ENCODE measurements around the gene FBXL16. TPM values are rescaled to one million over a fixed set of nuclear protein-coding genes. Genes with fewer than 3 reads are reported as not detected.

Gene FBXL16
- total and polyA plus RNA-seq, 9 of the 15 experiments (the other 6 are each of a cell fraction or from before 2014, with no cell fraction given), result 0.21 to 8.2 (median 1.7) TPM

DNA sequence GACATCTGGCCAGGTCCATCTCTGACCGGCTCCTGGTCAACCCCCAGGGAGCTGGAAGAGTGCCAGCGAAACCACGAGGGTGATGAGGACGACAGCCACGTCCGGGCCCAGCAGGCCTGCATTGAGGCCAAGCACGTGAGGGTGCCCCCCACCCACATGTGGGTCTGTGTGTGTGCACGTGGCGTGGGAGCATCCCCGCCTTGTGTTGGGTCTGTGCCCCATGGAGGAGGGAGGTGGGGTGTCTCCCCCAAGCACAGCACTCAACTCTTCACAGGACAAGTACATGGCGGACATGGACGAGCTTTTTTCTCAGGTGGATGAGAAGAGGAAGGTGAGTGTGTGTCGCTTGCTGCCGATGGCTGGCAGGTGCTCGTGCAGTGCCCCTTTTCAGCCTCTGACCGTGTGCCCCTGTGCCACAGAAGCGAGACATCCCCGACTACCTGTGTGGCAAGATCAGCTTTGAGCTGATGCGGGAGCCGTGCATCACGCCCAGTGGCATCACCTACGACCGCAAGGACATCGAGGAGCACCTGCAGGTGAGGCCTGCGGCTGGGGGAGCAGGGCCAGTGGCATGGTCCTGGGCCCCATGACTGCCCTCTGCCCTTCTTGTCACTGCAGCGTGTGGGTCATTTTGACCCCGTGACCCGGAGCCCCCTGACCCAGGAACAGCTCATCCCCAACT is 23.7 kb downstream of the FBXL16 start (continued):
- TF ChIP-seq, protein P1, sequence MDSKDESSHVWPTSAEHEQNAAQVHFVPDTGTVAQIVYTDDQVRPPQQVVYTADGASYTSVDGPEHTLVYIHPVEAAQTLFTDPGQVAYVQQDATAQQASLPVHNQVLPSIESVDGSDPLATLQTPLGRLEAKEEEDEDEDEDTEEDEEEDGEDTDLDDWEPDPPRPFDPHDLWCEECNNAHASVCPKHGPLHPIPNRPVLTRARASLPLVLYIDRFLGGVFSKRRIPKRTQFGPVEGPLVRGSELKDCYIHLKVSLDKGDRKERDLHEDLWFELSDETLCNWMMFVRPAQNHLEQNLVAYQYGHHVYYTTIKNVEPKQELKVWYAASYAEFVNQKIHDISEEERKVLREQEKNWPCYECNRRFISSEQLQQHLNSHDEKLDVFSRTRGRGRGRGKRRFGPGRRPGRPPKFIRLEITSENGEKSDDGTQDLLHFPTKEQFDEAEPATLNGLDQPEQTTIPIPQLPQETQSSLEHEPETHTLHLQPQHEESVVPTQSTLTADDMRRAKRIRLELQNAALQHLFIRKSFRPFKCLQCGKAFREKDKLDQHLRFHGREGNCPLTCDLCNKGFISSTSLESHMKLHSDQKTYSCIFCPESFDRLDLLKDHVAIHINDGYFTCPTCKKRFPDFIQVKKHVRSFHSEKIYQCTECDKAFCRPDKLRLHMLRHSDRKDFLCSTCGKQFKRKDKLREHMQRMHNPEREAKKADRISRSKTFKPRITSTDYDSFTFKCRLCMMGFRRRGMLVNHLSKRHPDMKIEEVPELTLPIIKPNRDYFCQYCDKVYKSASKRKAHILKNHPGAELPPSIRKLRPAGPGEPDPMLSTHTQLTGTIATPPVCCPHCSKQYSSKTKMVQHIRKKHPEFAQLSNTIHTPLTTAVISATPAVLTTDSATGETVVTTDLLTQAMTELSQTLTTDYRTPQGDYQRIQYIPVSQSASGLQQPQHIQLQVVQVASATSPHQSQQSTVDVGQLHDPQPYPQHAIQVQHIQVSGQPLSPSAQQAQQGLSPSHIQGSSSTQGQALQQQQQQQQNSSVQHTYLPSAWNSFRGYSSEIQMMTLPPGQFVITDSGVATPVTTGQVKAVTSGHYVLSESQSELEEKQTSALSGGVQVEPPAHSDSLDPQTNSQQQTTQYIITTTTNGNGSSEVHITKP (IDR thresholded peaks at IDR 0.05; ENCODE audit: partially characterized antibody), result peak; percentile 55
- peak in 1 of 2 experiments; percentile 80; a peak in 2 of 4 replicates for TF ChIP-seq HDAC1 (IDR thresholded peaks at IDR 0.05)
- TF ChIP-seq KHSRP (IDR thresholded peaks at IDR 0.05), result no peak
- TF ChIP-seq, protein P2, sequence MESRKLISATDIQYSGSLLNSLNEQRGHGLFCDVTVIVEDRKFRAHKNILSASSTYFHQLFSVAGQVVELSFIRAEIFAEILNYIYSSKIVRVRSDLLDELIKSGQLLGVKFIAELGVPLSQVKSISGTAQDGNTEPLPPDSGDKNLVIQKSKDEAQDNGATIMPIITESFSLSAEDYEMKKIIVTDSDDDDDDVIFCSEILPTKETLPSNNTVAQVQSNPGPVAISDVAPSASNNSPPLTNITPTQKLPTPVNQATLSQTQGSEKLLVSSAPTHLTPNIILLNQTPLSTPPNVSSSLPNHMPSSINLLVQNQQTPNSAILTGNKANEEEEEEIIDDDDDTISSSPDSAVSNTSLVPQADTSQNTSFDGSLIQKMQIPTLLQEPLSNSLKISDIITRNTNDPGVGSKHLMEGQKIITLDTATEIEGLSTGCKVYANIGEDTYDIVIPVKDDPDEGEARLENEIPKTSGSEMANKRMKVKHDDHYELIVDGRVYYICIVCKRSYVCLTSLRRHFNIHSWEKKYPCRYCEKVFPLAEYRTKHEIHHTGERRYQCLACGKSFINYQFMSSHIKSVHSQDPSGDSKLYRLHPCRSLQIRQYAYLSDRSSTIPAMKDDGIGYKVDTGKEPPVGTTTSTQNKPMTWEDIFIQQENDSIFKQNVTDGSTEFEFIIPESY (CRISPR knock-in tag; IDR thresholded peaks at IDR 0.05), result peak; percentile 58
- no peak for TF ChIP-seq GATA2 (CRISPR knock-in tag; IDR thresholded peaks at IDR 0.05)
- TF ChIP-seq, protein P3, sequence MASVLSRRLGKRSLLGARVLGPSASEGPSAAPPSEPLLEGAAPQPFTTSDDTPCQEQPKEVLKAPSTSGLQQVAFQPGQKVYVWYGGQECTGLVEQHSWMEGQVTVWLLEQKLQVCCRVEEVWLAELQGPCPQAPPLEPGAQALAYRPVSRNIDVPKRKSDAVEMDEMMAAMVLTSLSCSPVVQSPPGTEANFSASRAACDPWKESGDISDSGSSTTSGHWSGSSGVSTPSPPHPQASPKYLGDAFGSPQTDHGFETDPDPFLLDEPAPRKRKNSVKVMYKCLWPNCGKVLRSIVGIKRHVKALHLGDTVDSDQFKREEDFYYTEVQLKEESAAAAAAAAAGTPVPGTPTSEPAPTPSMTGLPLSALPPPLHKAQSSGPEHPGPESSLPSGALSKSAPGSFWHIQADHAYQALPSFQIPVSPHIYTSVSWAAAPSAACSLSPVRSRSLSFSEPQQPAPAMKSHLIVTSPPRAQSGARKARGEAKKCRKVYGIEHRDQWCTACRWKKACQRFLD (CRISPR knock-in tag; IDR thresholded peaks at IDR 0.05), result peak; percentile 76; the same call in 1 of the 2 replicates
- TF ChIP-seq, protein P4, sequence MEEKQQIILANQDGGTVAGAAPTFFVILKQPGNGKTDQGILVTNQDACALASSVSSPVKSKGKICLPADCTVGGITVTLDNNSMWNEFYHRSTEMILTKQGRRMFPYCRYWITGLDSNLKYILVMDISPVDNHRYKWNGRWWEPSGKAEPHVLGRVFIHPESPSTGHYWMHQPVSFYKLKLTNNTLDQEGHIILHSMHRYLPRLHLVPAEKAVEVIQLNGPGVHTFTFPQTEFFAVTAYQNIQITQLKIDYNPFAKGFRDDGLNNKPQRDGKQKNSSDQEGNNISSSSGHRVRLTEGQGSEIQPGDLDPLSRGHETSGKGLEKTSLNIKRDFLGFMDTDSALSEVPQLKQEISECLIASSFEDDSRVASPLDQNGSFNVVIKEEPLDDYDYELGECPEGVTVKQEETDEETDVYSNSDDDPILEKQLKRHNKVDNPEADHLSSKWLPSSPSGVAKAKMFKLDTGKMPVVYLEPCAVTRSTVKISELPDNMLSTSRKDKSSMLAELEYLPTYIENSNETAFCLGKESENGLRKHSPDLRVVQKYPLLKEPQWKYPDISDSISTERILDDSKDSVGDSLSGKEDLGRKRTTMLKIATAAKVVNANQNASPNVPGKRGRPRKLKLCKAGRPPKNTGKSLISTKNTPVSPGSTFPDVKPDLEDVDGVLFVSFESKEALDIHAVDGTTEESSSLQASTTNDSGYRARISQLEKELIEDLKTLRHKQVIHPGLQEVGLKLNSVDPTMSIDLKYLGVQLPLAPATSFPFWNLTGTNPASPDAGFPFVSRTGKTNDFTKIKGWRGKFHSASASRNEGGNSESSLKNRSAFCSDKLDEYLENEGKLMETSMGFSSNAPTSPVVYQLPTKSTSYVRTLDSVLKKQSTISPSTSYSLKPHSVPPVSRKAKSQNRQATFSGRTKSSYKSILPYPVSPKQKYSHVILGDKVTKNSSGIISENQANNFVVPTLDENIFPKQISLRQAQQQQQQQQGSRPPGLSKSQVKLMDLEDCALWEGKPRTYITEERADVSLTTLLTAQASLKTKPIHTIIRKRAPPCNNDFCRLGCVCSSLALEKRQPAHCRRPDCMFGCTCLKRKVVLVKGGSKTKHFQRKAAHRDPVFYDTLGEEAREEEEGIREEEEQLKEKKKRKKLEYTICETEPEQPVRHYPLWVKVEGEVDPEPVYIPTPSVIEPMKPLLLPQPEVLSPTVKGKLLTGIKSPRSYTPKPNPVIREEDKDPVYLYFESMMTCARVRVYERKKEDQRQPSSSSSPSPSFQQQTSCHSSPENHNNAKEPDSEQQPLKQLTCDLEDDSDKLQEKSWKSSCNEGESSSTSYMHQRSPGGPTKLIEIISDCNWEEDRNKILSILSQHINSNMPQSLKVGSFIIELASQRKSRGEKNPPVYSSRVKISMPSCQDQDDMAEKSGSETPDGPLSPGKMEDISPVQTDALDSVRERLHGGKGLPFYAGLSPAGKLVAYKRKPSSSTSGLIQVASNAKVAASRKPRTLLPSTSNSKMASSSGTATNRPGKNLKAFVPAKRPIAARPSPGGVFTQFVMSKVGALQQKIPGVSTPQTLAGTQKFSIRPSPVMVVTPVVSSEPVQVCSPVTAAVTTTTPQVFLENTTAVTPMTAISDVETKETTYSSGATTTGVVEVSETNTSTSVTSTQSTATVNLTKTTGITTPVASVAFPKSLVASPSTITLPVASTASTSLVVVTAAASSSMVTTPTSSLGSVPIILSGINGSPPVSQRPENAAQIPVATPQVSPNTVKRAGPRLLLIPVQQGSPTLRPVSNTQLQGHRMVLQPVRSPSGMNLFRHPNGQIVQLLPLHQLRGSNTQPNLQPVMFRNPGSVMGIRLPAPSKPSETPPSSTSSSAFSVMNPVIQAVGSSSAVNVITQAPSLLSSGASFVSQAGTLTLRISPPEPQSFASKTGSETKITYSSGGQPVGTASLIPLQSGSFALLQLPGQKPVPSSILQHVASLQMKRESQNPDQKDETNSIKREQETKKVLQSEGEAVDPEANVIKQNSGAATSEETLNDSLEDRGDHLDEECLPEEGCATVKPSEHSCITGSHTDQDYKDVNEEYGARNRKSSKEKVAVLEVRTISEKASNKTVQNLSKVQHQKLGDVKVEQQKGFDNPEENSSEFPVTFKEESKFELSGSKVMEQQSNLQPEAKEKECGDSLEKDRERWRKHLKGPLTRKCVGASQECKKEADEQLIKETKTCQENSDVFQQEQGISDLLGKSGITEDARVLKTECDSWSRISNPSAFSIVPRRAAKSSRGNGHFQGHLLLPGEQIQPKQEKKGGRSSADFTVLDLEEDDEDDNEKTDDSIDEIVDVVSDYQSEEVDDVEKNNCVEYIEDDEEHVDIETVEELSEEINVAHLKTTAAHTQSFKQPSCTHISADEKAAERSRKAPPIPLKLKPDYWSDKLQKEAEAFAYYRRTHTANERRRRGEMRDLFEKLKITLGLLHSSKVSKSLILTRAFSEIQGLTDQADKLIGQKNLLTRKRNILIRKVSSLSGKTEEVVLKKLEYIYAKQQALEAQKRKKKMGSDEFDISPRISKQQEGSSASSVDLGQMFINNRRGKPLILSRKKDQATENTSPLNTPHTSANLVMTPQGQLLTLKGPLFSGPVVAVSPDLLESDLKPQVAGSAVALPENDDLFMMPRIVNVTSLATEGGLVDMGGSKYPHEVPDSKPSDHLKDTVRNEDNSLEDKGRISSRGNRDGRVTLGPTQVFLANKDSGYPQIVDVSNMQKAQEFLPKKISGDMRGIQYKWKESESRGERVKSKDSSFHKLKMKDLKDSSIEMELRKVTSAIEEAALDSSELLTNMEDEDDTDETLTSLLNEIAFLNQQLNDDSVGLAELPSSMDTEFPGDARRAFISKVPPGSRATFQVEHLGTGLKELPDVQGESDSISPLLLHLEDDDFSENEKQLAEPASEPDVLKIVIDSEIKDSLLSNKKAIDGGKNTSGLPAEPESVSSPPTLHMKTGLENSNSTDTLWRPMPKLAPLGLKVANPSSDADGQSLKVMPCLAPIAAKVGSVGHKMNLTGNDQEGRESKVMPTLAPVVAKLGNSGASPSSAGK (IDR thresholded peaks at IDR 0.05), result peak; percentile 97
- 0 out of 2 replicates have a peak, but pooled peaks have one; percentile 14 for TF ChIP-seq SUPT5H (IDR thresholded peaks at IDR 0.05)

All from K562 (cell line).